NCI-H345 treated with DMSO at 0.1 percent for 48 hours (cell line): ENCODE data around the gene SPIRE2.
"Not testable (repeated sequence)": the region's sequence is repeated elsewhere in the genome, so short reads cannot be mapped to it uniquely, and the experiment has no call there.

Experiments
- DNase-seq: peaks from one replicate; lab custom pipeline; 2025; ENCODE audit not compliant: unreplicated experiment; lab: John Stamatoyannopoulos, UW

Gene SPIRE2

GRCh38 chr16:89808475-89808874 is 19.8 kb upstream of the SPIRE2 start:
- no peak for DNase-seq

GRCh38 chr16:89811321-89811720 is 17.0 kb upstream of the SPIRE2 start:
- peak; percentile 6 for DNase-seq

- DNase-seq = no peak
These were observed 12.5 kb upstream of the SPIRE2 start for GRCh38 chr16:89815639-89816348.

- DNase-seq = not testable (repeated sequence)
These were observed 9.3 kb upstream of the SPIRE2 start for GRCh38 chr16:89818851-89819403.

GRCh38 chr16:89819448-89819847 is 8.8 kb upstream of the SPIRE2 start:
- not testable (repeated sequence) for DNase-seq

GRCh38 chr16:89821438-89822187 is 6.7 kb upstream of the SPIRE2 start:
- no peak for DNase-seq

- DNase-seq = no peak
These were observed 5.8 kb upstream of the SPIRE2 start for GRCh38 chr16:89822188-89823086.

- peak; percentile 67 for DNase-seq
These were observed 5.0 kb upstream of the SPIRE2 start for GRCh38 chr16:89823087-89823823.

GRCh38 chr16:89823824-89824148 is 4.5 kb upstream of the SPIRE2 start:
- DNase-seq = peak; percentile 13

GRCh38 chr16:89826531-89827382 is 1.5 kb upstream of the SPIRE2 start:
- DNase-seq = no peak

GRCh38 chr16:89827383-89828198 is 684 bp upstream of the SPIRE2 start:
- no peak for DNase-seq

GRCh38 chr16:89828870-89829629 is 775 bp downstream of the SPIRE2 start:
- no peak for DNase-seq

GRCh38 chr16:89829630-89830437 is 1.6 kb downstream of the SPIRE2 start:
- no peak for DNase-seq

- DNase-seq = no peak
These were observed 3.6 kb downstream of the SPIRE2 start for GRCh38 chr16:89831810-89832328.

- DNase-seq = not testable (repeated sequence)
These were observed 5.5 kb downstream of the SPIRE2 start for GRCh38 chr16:89833664-89834363.

GRCh38 chr16:89834813-89835363 is 6.6 kb downstream of the SPIRE2 start:
- not testable (repeated sequence) for DNase-seq
